Measurements from ENCODE around the gene B4GALT3. TPM values are rescaled to one million over a fixed set of nuclear protein-coding genes. Genes with fewer than 3 reads are reported as not detected.
A peak's percentile ranks its signal among the peaks of the same experiment; 100 is the strongest.

Gene B4GALT3
- total and polyA plus RNA-seq, 9 of the 15 experiments (the other 6 are each of a cell fraction or from before 2014, with no cell fraction given), result 31.2 to 103 (median 46.1) TPM

DNA sequence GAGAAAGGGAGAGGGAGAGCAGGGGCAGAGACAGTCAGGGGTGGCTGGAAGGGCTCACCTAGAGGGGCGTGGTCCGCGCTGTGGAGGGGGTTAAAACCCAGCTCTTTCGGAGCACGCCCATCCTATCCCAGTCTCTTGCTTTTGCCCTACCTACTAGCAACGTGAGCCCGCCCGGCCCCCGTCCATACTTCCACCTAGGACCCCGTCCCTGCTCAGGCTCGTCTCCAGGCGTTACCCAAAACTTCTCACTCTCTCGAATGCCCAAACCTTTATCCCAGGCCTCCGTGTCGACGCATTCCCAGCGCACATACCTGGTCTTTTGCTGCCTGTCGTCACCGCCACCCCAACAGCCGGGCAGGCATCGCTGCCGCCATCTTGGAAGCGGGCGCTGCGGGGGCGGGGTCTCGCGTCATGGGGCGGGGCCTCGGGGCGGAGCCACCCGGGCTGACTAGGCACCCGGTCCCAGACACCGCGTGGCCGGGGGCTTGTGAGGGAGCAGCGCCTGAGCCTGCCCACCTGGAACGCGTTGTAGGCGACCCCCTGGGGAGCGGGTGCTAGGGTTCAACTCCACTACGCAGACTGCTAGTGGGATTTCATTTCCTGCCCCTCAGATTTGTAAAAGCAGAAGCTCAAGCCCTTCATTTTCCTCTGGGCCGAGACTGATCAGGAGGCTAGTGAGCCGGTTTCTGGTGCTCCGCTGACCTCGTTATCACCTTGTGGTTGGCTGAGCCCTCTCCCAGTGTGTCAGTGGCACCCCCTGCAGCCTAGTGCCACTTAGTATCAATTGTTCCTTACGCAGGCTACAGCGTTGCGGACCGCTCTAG, at the start of gene B4GALT3 (continued):
- TF ChIP-seq FOXA1 (IDR thresholded peaks at IDR 0.05; ENCODE audit: borderline replicate concordance), result no peak
- TF ChIP-seq, protein P1, sequence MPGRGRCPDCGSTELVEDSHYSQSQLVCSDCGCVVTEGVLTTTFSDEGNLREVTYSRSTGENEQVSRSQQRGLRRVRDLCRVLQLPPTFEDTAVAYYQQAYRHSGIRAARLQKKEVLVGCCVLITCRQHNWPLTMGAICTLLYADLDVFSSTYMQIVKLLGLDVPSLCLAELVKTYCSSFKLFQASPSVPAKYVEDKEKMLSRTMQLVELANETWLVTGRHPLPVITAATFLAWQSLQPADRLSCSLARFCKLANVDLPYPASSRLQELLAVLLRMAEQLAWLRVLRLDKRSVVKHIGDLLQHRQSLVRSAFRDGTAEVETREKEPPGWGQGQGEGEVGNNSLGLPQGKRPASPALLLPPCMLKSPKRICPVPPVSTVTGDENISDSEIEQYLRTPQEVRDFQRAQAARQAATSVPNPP (IDR thresholded peaks at IDR 0.05; ENCODE audit: borderline replicate concordance, insufficient read depth, insufficient read length), result no peak
- no peak for TF ChIP-seq DMBX1 (CRISPR knock-in tag; IDR thresholded peaks at IDR 0.05; ENCODE audit: borderline replicate concordance)
- TF ChIP-seq, protein P2, sequence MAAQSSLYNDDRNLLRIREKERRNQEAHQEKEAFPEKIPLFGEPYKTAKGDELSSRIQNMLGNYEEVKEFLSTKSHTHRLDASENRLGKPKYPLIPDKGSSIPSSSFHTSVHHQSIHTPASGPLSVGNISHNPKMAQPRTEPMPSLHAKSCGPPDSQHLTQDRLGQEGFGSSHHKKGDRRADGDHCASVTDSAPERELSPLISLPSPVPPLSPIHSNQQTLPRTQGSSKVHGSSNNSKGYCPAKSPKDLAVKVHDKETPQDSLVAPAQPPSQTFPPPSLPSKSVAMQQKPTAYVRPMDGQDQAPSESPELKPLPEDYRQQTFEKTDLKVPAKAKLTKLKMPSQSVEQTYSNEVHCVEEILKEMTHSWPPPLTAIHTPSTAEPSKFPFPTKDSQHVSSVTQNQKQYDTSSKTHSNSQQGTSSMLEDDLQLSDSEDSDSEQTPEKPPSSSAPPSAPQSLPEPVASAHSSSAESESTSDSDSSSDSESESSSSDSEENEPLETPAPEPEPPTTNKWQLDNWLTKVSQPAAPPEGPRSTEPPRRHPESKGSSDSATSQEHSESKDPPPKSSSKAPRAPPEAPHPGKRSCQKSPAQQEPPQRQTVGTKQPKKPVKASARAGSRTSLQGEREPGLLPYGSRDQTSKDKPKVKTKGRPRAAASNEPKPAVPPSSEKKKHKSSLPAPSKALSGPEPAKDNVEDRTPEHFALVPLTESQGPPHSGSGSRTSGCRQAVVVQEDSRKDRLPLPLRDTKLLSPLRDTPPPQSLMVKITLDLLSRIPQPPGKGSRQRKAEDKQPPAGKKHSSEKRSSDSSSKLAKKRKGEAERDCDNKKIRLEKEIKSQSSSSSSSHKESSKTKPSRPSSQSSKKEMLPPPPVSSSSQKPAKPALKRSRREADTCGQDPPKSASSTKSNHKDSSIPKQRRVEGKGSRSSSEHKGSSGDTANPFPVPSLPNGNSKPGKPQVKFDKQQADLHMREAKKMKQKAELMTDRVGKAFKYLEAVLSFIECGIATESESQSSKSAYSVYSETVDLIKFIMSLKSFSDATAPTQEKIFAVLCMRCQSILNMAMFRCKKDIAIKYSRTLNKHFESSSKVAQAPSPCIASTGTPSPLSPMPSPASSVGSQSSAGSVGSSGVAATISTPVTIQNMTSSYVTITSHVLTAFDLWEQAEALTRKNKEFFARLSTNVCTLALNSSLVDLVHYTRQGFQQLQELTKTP (IDR thresholded peaks at IDR 0.05; ENCODE audit: low read depth in 1 of 2, partially characterized antibody in 2 of 2), result no peak
- TF ChIP-seq, protein P3, sequence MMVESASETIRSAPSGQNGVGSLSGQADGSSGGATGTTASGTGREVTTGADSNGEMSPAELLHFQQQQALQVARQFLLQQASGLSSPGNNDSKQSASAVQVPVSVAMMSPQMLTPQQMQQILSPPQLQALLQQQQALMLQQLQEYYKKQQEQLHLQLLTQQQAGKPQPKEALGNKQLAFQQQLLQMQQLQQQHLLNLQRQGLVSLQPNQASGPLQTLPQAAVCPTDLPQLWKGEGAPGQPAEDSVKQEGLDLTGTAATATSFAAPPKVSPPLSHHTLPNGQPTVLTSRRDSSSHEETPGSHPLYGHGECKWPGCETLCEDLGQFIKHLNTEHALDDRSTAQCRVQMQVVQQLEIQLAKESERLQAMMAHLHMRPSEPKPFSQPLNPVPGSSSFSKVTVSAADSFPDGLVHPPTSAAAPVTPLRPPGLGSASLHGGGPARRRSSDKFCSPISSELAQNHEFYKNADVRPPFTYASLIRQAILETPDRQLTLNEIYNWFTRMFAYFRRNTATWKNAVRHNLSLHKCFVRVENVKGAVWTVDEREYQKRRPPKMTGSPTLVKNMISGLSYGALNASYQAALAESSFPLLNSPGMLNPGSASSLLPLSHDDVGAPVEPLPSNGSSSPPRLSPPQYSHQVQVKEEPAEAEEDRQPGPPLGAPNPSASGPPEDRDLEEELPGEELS (CRISPR knock-in tag; IDR thresholded peaks at IDR 0.05; ENCODE audit: borderline replicate concordance), result no peak
- TF ChIP-seq FIP1L1 (IDR thresholded peaks at IDR 0.05; ENCODE audit: low read depth, low read length, poor library complexity, severe bottlenecking), result no peak
- TF ChIP-seq TAF9B (IDR thresholded peaks at IDR 0.05; ENCODE audit: partially characterized antibody), result peak; percentile 93
- no peak for TF ChIP-seq HDAC6 (IDR thresholded peaks at IDR 0.05; ENCODE audit: low read depth, low read length)
- no peak for TF ChIP-seq ZFP1 (CRISPR knock-in tag; IDR thresholded peaks at IDR 0.05)
- TF ChIP-seq BRD4 (IDR thresholded peaks at IDR 0.05), result no peak
- TF ChIP-seq NCOA4 (IDR thresholded peaks at IDR 0.05; ENCODE audit: partially characterized antibody), result no peak
- no peak; the same call in 1 of the 2 replicates for TF ChIP-seq NR3C1 (CRISPR knock-in tag; IDR thresholded peaks at IDR 0.05)
- TF ChIP-seq ZC3H4 (CRISPR knock-in tag; IDR thresholded peaks at IDR 0.05; ENCODE audit: borderline replicate concordance), result no peak
- TF ChIP-seq POU5F1 (IDR thresholded peaks at IDR 0.05; ENCODE audit: borderline replicate concordance, low read depth, low read length, partially characterized antibody), result no peak
- TF ChIP-seq ETV1 (tag; conservative IDR thresholded peaks at IDR 0.05; ENCODE audit: low read depth), result 0 out of 2 replicates have a peak, but pooled peaks have one; percentile 30
- no peak for TF ChIP-seq ELF2 (CRISPR knock-in tag; IDR thresholded peaks at IDR 0.05)
- peak; percentile 56; the same call in 1 of the 2 replicates for TF ChIP-seq ELF4 (CRISPR knock-in tag; IDR thresholded peaks at IDR 0.05)
- TF ChIP-seq SAP30 (IDR thresholded peaks at IDR 0.05; ENCODE audit: borderline replicate concordance, insufficient read depth, low read depth, low read length, poor library complexity, severe bottlenecking), result peak; percentile 62
- peak; percentile 57; the same call in 1 of the 2 replicates for TF ChIP-seq SMARCA4 (IDR thresholded peaks at IDR 0.05)
- TF ChIP-seq BMI1 (IDR thresholded peaks at IDR 0.05; ENCODE audit: low read length), result no peak
- TF ChIP-seq SIN3B (IDR thresholded peaks at IDR 0.05; ENCODE audit: low read depth), result no peak

All from K562 (cell line).